Left colon (tissue), 2 donors: ENCODE measurements around the gene PI16. TPM values are rescaled to one million over a fixed set of nuclear protein-coding genes. Genes with fewer than 3 reads are reported as not detected.
"Not testable (repeated sequence)": the region's sequence is repeated elsewhere in the genome, so short reads cannot be mapped to it uniquely, and the experiment has no call there.

Experiments
- ATAC-seq: fragments of 200-7000 bp; cut with Tn5 transposase; one replicate; pipeline ENCODE4 v1.9.1; 2020; ENCODE audit warnings: mild to moderate bottlenecking, moderate library complexity
- DNase-seq, 2 donors: peaks; one replicate each; pipeline ENCODE4 v3.0.0-alpha.2; 2020
- intact Hi-C, 2 donors: fragments of 100-400 bp; cut with DNase I in 1 of 2; cut with micrococcal nuclease in 1 of 2; formaldehyde crosslinking; loops; one replicate each; pipeline versions ENCODE4 v1.11.2 to v1.14.0; 2022; cut with DNase I, micrococcal nuclease
- total RNA-seq, 2 donors: library from RNA; stranded (reverse); fragmentation: NEBNext Ultra II Directional; extraction: Animal tissue kit (Norgen Biotek cat#: 25700); gene quantifications; one replicate each; pipeline ENCODE4 v1.2.1, GENCODE V29; 2021
- donor health status: DM: no; HTN: no; CAD: no.
- donor health status: DM: yes; HTN: yes; CAD: no.

The PI16 gene
- total RNA-seq, 2 donors from 2014 or later: 2.0 to 4.0 TPM

DNA sequence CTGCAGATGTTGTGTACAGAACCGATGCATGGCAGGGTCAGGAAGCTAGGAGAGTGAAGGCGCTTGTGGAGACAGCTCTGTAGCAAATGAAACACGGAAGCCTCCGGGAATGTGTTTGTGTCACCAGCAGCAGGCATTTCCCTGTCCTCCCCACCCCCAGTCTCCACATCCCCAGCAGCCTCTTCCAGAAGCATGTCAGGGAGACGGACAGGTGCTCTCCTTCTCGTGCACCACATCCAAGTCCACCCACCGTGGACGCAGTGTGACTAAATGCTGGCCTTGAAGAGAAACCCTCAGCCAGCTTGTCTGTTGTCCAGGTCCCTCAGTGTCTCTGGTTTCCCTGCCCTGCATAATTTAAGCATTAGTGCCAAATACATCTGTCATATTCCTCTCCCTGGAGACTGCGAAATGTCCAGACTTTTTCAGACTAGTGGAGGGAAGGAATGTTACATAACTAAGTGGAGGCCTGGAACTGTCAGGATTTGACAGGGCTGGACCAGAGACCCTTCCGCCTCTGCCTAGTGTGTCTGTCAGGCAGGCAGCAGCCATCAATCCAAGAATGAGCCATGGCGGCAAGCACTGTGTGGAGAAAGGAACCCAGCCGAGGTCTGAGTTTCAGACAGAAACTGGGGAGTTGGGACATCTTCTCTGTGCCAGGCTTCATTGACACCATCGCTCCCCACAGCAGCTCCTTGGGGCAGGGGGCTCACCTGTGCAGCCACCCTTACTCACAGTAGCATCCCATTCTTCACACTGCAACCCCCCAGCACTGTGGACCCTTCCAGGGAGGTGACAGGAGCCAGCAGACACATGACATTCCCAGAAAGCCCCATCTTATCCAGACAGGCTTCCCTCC, 26.6 kb upstream of the PI16 start:
- peak; percentile 63 for ATAC-seq
- intact Hi-C loops: no loop called here
- peak; percentile 30 to 48 for DNase-seq

DNA sequence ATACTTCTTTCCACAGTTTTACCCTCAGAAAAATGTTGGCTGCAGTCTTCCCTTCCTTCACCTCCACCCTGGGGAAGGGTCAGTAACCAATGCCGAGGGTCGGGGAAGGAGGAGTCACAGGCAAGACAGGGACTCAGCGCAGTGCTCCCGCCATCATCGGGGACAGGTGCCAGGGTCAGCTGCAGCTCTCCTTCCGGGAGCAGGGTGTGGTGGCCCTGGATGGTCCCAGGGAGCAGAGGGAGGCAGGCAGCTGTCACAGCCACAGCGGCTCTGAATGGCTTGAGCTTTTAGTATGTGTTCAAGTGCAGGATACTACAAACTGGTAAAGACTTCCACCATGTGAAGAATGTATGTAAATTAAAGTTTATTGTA, 26.0 kb upstream of the PI16 start:
- peak; percentile 37 to 53 for DNase-seq
- intact Hi-C loops: no loop called here
- ATAC-seq: peak; percentile 82

DNA sequence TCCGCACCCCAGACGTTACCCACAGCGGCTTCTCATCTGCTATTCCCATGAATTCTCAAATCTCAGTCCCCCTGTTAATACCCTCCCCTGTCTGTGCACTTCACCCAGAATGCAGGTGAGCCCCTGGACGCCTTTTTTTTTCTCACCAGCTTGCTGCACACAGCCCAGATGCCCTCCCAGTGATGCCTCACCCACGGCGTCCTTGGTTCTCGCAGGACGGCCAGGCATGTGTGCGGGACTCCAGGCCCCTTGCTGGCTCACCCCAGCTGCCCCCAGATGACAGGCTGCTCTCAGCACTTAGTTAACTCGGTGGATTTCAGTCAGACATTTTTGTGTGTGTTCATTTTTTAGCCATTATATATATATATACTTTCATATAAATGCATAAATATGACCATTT, 25.4 kb upstream of the PI16 start:
- DNase-seq: no peak

DNA sequence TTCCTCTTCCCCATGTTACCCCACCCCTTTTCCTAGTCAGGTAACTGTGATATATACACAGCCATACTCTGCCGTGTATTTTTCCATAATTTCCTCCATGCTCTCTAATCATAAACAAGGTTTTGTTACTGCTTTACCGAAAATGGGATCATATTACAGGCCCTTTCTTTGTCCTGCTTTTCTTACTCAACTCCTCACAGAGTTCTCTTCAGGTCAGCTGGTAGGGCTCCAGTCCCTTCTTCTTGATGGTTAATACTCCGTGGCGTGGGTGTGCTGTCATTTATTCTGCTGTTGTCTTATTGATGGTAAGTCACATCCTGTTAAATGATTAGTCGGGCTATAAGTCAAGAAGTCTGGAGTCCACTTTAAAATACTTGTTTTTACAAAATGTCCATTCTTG, 24.9 kb upstream of the PI16 start:
- ATAC-seq (no peak), DNase-seq (no peak)
- intact Hi-C loops: no loop called here

More for the DNA sequence above, 25.4 kb upstream of the PI16 start:
- no peak for ATAC-seq
- intact Hi-C loops: no loop called here

DNA sequence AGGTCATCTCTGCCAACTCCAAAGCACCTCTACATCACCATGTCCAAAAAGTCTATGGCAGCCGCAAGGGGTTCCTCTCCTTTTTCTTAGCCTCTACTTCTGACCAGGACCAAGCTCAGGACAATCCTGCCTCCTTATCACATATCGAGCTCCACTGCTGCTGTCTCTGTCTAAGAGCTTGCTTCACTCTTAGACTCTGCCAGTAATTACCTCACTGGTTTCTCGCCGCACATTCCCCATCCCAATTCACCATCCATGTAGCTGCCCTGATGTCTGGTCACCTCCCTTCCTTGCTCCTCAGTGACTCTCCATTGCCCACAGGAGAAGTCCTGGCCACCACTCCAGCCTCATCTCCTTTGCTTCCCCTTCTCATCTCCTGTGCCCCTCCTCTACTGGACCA, 24.1 kb upstream of the PI16 start:
- no peak for ATAC-seq
- intact Hi-C loops: no loop called here
- DNase-seq: no peak

DNA sequence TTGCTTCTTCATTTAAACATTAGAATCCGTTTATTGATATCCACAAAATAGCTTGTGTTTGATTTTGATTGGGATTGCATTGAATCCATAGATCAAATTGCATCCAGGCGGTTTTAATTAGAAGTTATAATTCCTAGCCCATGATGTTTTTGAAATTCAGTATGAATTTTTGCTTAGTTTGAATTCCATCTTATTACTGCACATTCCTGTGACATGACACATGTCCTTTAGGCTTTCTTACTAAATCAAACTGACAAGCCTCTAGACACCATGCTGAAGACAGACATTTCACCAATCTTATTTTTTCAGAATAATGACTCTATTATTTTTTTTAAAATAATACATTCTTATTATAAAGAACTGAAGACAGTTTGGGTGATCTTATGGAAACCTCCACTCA, 21.4 kb upstream of the PI16 start:
- intact Hi-C loops: no loop called here
- DNase-seq: no peak
- ATAC-seq: no peak

DNA sequence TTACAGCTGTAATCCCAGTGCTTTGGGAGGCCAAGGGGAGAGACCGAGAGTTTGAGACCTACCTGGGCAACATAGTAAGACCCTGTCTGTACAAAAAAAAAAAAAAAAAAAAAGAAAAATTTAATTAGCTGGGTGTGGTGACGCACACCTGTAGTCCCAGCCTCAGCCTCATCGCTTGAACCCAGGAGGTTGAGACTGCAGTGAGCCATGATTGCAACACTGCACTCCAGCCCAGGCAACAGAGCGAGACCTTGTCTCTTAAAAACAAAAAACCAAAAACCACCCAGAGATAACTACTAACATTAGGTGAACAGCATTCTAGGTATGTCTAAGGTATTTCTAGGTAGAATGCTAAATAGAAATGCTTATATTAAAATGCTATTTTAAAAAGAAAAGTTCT, 21.0 kb upstream of the PI16 start:
- no peak for DNase-seq
- intact Hi-C loops: no loop called here
- no peak for ATAC-seq

DNA sequence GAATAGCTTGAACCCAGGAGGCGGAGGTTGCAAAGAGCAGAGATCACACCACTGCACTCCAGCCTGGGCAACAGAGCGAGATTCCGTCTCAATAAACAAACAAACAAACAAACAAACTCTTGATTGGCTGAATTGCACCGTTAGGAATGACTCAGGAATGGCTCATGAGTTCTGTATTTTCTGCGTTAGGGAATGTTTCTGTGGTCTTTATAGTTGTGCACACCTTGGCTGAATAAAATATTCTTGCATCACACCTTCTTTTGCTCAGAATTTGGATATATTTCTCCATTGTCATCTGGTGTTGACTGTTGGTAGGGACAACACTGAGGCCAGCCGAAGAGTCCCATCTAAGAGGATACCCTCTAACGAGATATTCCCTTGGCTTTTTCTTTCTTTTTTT, 19.6 kb upstream of the PI16 start:
- DNase-seq (no peak), ATAC-seq (no peak)
- intact Hi-C loops: no loop called here

DNA sequence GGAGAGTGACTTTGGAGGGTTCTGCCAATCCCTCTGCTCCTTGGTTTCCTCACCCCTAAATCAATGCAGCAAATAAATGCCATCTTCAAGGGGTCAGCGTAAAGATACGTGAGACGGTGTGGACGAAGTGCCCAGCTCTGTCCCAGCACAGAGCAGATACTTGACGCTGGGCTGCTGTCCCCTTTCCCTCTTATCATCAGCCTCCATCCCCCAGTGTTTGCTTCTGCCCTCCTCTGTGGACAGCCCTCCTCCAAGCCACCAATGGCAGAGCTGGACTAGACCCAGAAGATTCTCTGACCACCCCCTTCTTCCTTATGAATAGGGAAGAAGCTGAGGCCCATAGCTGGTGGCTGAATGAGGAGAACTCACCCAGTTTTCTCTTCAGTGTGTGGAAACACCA, 17.7 kb upstream of the PI16 start:
- intact Hi-C loops: no loop called here
- DNase-seq: no peak
- ATAC-seq: no peak

DNA sequence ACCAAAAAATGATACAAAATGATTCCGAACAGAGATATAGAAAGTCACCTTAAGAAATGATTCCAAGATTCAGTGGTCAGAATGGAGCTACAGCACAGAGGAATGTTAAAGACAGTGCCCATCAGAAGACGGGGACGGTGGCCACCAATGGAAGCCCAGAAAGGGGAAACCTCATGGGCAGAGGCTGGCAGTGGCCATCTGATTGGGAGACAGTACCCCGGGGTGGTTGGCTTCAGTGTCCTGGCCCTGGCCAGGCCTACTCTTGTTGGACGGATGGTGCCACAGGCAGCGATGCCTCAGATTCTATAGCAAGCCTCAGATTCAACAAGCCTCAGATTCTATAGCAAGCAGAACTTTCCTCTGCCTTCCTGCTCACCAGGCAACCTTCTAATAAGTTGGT, 16.6 kb upstream of the PI16 start:
- DNase-seq (no peak), ATAC-seq (no peak)
- intact Hi-C loops: no loop called here

DNA sequence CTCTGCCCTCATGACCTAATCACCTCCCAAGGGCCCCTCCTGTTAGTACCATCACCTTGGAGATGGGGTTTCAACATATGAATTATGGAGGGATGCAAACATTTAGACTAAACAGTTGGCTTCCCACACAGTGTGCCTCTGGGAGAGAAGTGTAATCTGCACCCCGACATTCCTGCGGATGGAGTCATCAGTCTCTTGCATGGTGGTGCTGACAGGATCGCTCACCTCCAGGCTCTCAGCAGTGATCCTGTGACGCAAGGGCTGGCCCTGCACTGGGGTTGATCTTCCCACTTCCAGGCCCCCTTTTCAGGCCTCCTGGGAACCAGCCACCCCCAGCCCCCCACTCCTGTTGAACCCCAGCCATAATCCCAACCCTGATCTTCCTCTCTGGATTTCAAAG, 16.0 kb upstream of the PI16 start:
- DNase-seq: no peak
- intact Hi-C loops: no loop called here
- ATAC-seq: no peak

DNA sequence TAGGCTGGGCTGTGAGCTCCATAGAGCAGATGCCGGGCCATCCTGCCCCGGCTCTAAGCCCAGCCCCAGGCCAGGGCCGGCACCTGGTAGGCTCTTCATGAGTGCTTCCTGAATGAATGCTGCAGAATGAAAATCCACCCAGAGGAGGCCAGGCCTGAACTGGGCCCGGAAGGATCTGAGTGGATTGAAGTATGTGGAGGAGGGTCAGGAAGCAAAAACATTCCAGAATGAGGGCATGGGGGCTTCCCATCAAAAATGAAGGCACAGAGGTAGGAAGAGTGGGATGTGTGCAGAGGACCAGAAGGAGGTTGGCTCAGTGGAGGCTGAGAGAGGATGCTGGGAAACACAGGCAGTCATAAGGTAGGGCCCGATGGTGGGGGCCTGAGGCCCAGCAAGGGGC, 15.5 kb upstream of the PI16 start:
- DNase-seq, intact Hi-C loops, ATAC-seq: not testable (repeated sequence)

DNA sequence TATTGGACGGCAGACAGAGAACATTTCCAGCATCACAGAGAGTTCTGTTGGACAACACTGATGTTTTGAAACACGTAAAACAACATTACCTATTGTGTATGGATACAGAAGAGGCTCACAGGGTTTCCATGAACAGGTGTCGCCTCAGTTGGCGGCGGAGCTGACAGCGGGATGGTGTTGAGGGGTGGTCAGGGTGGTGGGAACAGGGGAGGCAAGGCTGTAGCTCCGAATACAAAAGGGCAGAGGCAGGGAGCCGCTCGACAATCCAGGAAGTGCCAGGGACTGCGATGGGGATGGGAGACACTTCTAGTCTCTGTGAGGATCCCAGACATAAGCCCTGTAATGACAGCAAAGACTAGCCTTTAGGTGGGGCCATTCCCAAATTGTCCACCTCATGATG, 14.5 kb upstream of the PI16 start:
- no peak for ATAC-seq
- intact Hi-C loops: no loop called here
- DNase-seq: no peak

DNA sequence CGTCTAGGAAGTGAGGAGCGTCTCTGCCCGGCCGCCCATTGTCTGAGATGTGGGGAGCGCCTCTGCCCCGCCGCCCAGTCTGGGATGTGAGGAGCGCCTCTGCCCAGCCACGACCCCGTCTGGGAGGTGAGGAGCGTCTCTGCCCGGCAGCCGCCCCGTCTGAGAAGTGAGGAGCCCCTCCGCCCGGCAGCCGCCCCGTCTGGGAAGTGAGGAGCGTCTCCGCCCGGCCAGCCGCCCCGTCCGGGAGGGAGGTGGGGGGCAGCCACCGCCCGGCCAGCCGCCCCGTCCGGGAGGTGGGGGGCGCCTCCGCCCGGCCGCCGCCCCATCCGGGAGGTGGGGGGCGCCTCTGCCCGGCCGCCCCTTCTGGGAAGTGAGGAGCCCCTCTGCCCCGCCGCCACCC, 13.0 kb upstream of the PI16 start:
- ATAC-seq, intact Hi-C loops, DNase-seq: not testable (repeated sequence)

DNA sequence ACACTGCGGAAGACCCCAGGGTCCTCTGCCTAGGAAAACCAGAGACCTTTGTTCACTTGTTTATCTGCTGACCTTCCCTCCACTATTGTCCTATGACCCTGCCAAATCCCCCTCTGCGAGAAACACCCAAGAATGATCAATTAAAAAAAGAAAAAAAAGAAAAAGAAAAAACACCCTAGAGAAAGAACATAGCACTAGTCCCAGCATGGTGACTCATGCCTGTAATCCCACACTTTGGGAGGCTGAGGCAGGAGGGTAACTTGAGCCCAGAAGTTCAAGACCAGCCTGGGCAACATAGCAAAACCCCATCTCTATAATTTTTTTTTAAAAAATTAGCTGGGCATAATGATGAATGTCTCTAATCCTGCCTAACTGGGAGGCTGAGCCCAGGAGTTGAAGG, 12.2 kb upstream of the PI16 start:
- ATAC-seq, intact Hi-C loops, DNase-seq: not testable (repeated sequence)

DNA sequence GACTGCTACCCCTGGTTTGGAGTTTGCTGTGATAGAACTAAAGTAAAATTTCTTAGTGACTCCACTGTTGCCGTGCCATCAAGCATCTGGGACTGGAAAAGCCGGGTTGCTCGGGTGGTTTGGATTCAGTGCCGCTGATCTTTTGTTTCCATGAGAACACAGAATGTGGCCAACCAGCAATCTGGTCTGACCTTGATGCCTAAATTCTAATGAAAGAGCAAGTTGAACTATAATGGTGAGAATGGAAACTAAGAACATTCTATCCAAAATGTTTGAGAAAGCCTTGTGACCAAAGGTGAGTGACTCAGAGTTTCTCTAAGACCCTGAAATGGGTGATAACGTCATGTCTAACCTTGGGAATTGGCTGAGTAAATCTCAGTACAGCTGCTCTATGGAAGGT, 9.9 kb upstream of the PI16 start:
- DNase-seq (no peak), ATAC-seq (no peak)
- intact Hi-C loops: no loop called here

DNA sequence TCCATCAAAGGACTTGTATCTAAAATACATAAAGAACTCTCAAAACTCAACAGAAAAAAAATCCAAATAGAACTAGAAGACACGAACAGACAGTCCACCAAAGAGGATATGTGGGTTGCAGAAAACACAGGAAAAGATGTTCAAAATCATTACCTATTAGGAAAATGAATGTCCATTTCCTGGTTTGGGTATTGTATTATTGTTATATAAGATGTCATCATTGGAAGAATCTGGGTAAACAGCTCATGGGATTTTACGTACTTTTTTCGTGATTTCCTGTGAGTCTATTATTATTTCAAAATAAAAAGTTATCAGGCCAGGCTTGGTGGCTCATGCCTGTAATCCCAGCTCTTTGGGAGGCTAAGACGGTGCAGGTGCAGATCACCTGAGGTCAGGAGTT, 9.2 kb upstream of the PI16 start:
- no peak for DNase-seq
- ATAC-seq: no peak
- intact Hi-C loops: no loop called here

DNA sequence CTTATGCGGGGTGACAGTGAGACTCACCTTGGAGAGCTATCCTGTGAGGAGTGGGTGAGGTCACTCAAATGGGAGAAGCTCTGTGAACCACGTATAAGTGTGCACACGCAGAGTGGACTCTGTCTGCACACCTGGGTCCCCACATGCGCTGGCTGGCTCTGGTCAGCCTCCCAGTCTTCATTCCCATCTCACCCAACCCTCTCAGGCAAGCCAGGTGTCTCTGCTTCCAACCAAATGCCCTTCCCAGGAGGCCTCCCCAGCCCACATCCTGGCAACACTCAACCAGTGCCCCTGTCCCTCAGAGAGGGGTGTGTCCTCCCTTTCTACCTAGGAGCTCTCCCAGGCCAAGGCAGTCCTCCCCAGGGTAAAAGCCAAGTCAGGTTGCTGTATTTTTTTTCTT, 8.0 kb upstream of the PI16 start:
- intact Hi-C loops: no loop called here
- DNase-seq: no peak
- no peak for ATAC-seq

DNA sequence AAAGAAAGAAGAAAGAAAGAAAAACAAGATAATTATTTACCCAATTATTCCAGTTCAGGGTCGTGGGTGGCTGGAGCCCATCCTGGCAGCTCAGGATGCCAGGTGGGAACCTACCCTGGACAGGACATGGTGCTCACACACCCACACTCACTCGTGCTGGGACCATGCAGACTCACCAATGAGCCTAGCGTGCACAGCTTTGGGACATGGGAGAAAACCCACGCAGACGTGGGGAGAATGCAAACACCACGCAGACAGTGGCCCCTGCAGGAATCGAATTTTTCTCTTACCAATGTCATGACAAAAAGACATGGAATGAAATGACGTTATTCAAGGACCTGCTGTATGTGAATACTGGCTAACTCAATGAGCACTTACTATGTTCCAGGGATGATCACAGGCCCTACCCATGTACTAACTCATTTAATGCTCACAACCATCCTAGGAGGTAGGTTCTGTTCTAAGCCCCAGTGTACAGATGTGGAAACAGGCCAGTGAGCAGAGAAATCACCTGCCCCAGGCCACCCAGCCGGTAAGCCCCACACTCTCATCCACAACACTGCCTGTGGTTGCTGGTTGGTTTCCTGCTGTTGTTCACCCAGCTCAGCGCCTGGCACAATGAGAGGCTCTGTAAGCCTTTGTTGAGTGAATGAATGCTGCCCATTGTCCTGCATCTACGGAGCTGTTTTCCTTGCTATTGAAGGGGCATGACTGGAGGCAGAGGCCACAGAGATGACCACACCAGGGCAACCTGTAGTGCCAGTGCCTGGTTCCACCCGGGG, 6.8 kb upstream of the PI16 start:
- DNase-seq: no peak
- intact Hi-C loops: no loop called here
- ATAC-seq: no peak

DNA sequence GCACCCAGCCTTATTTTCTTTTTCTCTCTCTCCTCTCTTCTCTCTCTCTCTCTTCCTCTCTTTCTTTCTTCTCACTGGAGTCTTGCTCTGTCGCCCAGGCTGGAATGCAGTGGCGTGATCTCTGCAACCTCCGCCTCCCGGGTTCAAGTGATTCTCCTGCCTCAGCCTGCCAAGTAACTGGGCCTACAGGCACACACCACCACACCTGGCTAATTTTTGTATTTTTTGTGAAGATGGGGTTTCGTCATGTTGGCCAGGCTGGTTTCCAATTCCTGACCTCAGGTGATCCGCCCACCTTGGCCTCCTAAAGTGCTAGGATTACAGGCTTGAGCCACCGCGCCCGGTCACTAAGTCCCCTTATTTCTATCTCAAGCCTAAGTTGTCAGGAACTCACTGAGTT, 5.5 kb upstream of the PI16 start:
- ATAC-seq, intact Hi-C loops, DNase-seq: not testable (repeated sequence)
